Cardiac muscle cell (in vitro differentiated cells and primary cell): Measurements from ENCODE around the gene NUDT2. TPM values are rescaled to one million over a fixed set of nuclear protein-coding genes. Genes with fewer than 3 reads are reported as not detected.
"Not testable (repeated sequence)": the region's sequence is repeated elsewhere in the genome, so short reads cannot be mapped to it uniquely, and the experiment has no call there.

Experiments used
- DNase-seq, 2 donors: peaks; one replicate each; pipeline versions ENCODE4 v3.0.0 to v3.0.0-alpha.2; 2010 to 2017; ENCODE audit warnings: low read depth in 1 of 2, low spot score in 1 of 2
- H3K27ac ChIP-seq: fragments of 200-600 bp; sonication (generic); 2 replicates; pipeline ENCODE4 v1.5.1; 2016
- H3K27me3 ChIP-seq: fragments of 200-600 bp; sonication (generic); 2 replicates; pipeline ENCODE4 v1.6.0; 2016; ENCODE audit warnings: control low read depth
- H3K36me3 ChIP-seq: fragments of 200-600 bp; sonication (generic); 2 replicates; pipeline ENCODE4 v1.5.1; 2016; ENCODE audit warnings: control low read depth
- H3K4me1 ChIP-seq: fragments of 200-600 bp; sonication (generic); 2 replicates; pipeline ENCODE4 v1.8.1; 2017; ENCODE audit warnings: low read depth, mild to moderate bottlenecking, mixed run types
- H3K4me3 ChIP-seq: fragments of 200-600 bp; sonication (generic); 2 replicates; pipeline ENCODE4 v1.5.1; 2016; ENCODE audit warnings: mild to moderate bottlenecking
- H3K9me3 ChIP-seq: fragments of 200-600 bp; sonication (generic); 2 replicates; pipeline ENCODE4 v1.5.1; 2017; ENCODE audit warnings: low read depth, mild to moderate bottlenecking, control low read depth
- CTCF ChIP-seq: IDR thresholded peaks from 2 replicates; pipeline ENCODE4 v1.5.1; 2012; ENCODE audit warnings: low read depth, mild to moderate bottlenecking, low read length
- polyA plus RNA-seq: library from polyadenylated mRNA; unstranded; fragments of >200 nt; fragmentation: Nextera tagmentation; extraction: Ambion mirVana; gene quantifications from 2 replicates; pipeline ENCODE4 v1.2.1, GENCODE V29; 2016
- total RNA-seq: library from RNA; depleted of rRNA; stranded (reverse); fragments of >200 nt; gene quantifications from 2 replicates; pipeline ENCODE4 v1.2.3, GENCODE V29; 2016

The NUDT2 gene
- total and polyA plus RNA-seq, 2 experiments from 2014 or later = 32.1 to 35.5 TPM

GRCh38 chr9:34362614-34363214, 33.3 kb downstream of the NUDT2 start:
- no peaks in the 10 kb centered on the region for H3K9me3 ChIP-seq
- H3K27ac ChIP-seq = no peak overlapping the region
- no peaks in the 10 kb centered on the region for H3K36me3 ChIP-seq
- TF ChIP-seq CTCF = no peak
- no peak overlapping the region for H3K4me3 ChIP-seq
- no peaks in the 10 kb centered on the region for H3K27me3 ChIP-seq
- no peak for DNase-seq
- no peaks in the 10 kb centered on the region for H3K4me1 ChIP-seq

DNA sequence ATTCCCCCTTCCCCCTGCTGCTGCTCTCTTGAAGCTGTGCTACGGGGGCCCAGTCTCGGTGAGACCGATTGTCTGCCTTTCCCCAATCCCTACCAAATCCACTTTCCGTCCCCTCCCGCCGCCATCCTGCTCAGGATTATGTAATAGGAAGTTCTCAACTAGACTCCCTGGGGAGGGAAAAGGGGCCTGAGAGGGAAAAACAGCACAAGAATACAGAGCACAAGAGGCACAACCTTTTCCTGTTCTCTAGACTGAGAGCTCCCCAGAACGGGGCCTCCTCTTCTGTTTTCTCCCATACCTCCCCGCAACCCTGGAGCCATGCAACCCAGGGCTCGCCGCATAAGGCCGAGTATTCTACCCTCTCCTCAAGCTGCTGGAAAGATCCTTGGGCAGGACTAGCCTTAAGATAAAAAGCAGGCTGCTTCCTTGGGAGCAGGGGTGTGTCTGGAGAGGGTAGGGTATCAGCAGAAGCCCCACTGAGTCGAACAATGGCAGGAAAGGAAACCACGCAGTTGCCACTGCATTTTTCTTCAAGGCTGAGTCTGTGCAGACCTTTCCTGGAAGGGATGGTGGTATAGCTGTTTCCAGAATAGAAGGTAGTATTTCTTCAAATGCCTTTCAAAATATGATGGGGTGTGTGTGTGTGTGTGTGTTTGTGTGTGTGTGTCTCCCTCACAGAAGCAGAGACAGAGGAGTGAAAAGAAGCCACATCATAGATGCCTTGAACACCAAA, 34.4 kb downstream of the NUDT2 start:
- H3K4me3 ChIP-seq = no peak overlapping the region
- peak in 1 of 2 donors; percentile 71 for DNase-seq
- H3K4me1 ChIP-seq = no peaks in the 10 kb centered on the region
- H3K36me3 ChIP-seq = no peaks in the 10 kb centered on the region
- no peak for TF ChIP-seq CTCF
- H3K27ac ChIP-seq = no peak overlapping the region
- no peaks in the 10 kb centered on the region for H3K27me3 ChIP-seq
- no peaks in the 10 kb centered on the region for H3K9me3 ChIP-seq

DNA sequence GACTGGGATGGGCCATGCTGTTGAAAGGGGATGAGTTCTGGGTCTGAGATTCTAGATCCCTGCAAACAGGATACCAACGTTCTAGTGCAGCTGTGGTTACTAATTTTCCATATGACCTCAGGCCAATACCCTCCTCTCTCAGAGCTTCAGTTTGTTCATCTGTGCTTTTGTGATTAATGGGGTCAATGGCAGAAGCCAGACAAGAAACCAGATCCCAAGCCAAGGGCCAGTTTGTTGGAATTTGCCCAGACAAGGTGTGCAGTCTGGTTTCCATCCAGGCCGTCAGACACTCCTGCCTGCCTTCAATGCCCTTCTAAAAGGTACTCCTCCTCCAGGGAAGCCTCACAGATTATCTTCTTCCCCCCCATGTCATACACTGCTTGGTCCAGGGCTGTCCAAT, 35.9 kb downstream of the NUDT2 start:
- no peak overlapping the region for H3K4me3 ChIP-seq
- no peak overlapping the region for H3K27ac ChIP-seq
- TF ChIP-seq CTCF = no peak
- no peaks in the 10 kb centered on the region for H3K36me3 ChIP-seq
- no peaks in the 10 kb centered on the region for H3K9me3 ChIP-seq
- H3K4me1 ChIP-seq = no peaks in the 10 kb centered on the region
- no peaks in the 10 kb centered on the region for H3K27me3 ChIP-seq
- no peak for DNase-seq

DNA sequence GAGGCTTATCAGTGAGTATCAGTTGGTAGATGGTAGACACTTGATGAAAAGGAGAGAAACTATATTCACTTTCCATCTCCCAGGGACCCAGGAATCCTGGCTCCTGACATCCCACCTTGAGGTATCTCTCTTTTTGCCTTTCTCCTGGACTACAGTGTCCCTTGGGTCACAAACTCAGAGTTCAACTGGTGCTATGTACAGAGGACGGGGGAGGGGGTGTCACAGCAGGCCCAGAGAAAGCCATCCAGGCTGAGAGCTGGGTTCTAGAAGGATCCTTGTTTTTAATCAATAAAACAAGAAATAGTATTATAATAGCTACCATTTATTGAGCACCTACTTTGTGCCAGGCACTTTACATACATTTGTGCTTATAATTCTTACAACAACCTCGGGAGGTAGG, 37.0 kb downstream of the NUDT2 start:
- no peak for DNase-seq
- no peak overlapping the region for H3K27ac ChIP-seq
- no peak for TF ChIP-seq CTCF
- no peaks in the 10 kb centered on the region for H3K9me3 ChIP-seq
- no peaks in the 10 kb centered on the region for H3K36me3 ChIP-seq
- no peaks in the 10 kb centered on the region for H3K27me3 ChIP-seq
- H3K4me1 ChIP-seq = no peaks in the 10 kb centered on the region
- no peak overlapping the region for H3K4me3 ChIP-seq

GRCh38 chr9:34367751-34368410, 38.5 kb downstream of the NUDT2 start:
- H3K27me3 ChIP-seq, H3K4me3 ChIP-seq, H3K4me1 ChIP-seq, H3K27ac ChIP-seq, H3K36me3 ChIP-seq, H3K9me3 ChIP-seq, DNase-seq: not testable (repeated sequence)

GRCh38 chr9:34368796-34369195, 39.4 kb downstream of the NUDT2 start:
- not testable (repeated sequence) for DNase-seq, H3K36me3 ChIP-seq, H3K4me3 ChIP-seq, H3K27me3 ChIP-seq, H3K27ac ChIP-seq, H3K4me1 ChIP-seq, H3K9me3 ChIP-seq
